Immature natural killer cell (primary cell): ENCODE data around the gene RAB11FIP4. TPM values are rescaled to one million over a fixed set of nuclear protein-coding genes. Genes with fewer than 3 reads are reported as not detected.

Experiments
- DNase-seq, 3 donors: peaks; one replicate each; pipeline ENCODE4 v3.0.0; 2022; ENCODE audit warnings: mixed read lengths in 1 of 3
- H3K27ac Mint-ChIP-seq, 6 donors: one replicate each; pipeline ENCODE4 v1.8.0; 2020; ENCODE audit warnings: mixed read lengths in 6 of 6, mild to moderate bottlenecking in 5 of 6, inconsistent platforms in 4 of 6, moderate library complexity in 3 of 6
- H3K27me3 Mint-ChIP-seq, 3 donors: one replicate each; pipeline ENCODE4 v1.8.0; 2020 to 2021; ENCODE audit warnings: low read depth in 3 of 3, mild to moderate bottlenecking in 3 of 3, mixed read lengths in 3 of 3, moderate library complexity in 3 of 3, inconsistent platforms in 1 of 3
- H3K36me3 Mint-ChIP-seq, 3 donors: one replicate each; pipeline ENCODE4 v1.8.0; 2020; ENCODE audit warnings: mixed read lengths in 3 of 3, inconsistent platforms in 2 of 3, mild to moderate bottlenecking in 2 of 3
- H3K4me1 Mint-ChIP-seq, 2 donors: one replicate each; pipeline ENCODE4 v1.8.0; 2020; ENCODE audit warnings: inconsistent platforms in 2 of 2, mild to moderate bottlenecking in 2 of 2, mixed read lengths in 2 of 2, moderate library complexity in 1 of 2
- H3K4me3 Mint-ChIP-seq, 5 donors: one replicate each; pipeline ENCODE4 v1.8.0; 2020; ENCODE audit warnings: mild to moderate bottlenecking in 5 of 5, mixed read lengths in 5 of 5, inconsistent platforms in 3 of 5, moderate library complexity in 3 of 5
- H3K9me3 Mint-ChIP-seq, 6 donors: one replicate each; pipeline ENCODE4 v1.8.0; 2020; ENCODE audit warnings: mild to moderate bottlenecking in 6 of 6, mixed read lengths in 6 of 6, inconsistent platforms in 4 of 6, moderate library complexity in 3 of 6
- polyA plus RNA-seq, 3 donors: library from polyadenylated mRNA; unstranded; fragments of 300-500 nt; fragmentation: Illumina TruSeq; gene quantifications; one replicate each; pipeline ENCODE4 v1.2.3, GENCODE V29; 2021

The RAB11FIP4 gene
- polyA plus RNA-seq, 3 donors from 2014 or later, result 14.2 to 41.8 (median 22.1) TPM

DNA sequence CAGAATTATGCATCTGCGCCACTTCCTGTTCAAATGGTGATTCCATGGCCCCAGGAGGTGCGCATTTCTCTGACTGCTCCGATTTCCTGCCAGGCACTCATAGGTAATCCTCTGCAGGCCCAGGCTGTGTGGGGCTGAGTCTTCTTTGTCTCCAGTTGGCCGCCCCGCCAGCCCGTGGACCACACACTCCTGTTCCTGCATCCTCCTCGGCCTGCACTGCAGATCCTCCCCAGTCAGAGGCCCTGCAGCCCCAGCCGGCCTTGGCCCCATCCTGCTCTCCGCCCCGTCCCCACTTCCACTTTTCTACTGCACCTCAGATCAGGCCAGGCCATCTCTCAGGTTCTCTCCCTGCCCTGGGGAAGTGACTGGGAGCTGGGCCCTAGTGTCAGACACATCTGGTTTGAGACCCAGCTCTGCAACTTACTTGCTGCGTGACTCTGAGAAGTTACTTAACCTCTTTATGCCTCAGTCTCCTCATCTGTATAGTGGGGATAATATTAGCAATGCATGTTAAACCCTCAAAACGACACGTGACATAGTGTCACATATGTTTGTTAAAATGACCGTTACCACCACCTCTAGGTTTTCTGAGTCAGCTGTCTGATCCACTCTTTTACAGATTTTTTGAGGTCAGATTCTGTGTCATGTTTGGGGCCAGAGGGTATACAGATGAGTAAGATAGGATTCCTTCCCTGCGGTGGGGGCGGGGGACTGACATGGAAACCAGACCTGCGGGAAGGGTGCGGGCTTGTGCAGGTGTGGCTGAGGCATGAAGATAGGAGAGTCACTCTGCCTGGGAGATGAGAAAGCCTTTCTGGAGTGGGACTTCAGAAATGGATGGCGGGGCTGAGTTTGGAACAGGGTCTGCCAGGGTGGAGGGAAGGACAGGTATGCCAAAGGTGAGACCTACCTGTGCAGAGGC, 12.8 kb downstream of the RAB11FIP4 start:
- peaks cover 0 to 5% (median 2%) of the 10 kb centered on the region in 3 donors for H3K27me3 Mint-ChIP-seq
- H3K4me3 Mint-ChIP-seq, result no peak overlapping the region
- DNase-seq, result no peak
- H3K36me3 Mint-ChIP-seq, result no peaks in the 10 kb centered on the region
- H3K9me3 Mint-ChIP-seq, result no peaks in the 10 kb centered on the region
- no peak overlapping the region for H3K27ac Mint-ChIP-seq
- no peaks in the 10 kb centered on the region for H3K4me1 Mint-ChIP-seq

DNA sequence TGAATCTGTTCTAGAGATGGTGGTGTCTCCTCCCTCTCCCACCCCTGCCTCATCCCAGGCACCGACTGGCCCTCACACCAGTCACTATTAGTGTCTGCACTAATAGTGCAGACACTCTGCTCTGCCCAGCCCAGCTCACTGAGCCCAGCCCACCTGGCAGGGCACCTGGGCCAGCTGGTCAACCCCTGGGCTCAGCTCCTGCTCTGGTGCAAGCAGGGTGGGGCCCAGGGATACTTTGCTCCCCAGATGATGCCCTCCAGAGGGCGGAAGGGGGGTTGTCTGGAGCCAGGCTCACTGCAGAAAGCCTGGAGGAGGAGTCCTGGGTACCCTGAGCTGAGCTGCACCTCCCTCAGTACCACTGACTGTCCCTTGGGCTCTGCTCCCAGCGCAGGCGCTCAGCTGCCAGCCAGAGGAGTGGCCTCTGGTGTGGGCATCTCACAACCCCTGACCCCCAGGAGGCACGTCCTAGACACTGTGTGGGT, 14.5 kb downstream of the RAB11FIP4 start:
- Mint-ChIP-seq H3K4me1 (no peaks in the 10 kb centered on the region), H3K36me3 (no peaks in the 10 kb centered on the region), H3K4me3 (no peak overlapping the region), H3K27ac (no peak overlapping the region), H3K9me3 (no peaks in the 10 kb centered on the region), H3K27me3 (peaks cover 0 to 3% (median 2%) of the 10 kb centered on the region in 3 donors)
- DNase-seq, result no peak

DNA sequence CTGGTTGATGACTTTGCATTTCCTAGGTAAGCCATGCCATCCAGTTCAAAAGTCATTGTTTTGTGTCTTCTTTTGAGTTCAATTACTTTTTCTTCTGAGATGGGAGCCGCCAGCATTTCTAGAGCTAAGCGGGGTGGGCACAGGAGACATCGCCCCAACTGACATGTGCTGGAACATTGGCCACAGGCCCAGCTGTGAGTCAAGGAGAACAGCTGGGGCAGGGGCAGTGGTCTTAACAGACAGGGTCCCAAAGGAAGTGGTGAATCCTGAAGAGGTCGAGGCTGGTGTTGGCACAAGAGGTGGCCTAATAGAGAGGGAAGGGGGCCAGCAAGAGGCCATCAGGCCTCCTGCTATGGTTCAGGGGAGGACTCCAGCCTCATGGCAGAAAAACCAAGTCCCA, 17.1 kb downstream of the RAB11FIP4 start:
- no peaks in the 10 kb centered on the region for H3K4me1 Mint-ChIP-seq
- no peak overlapping the region for H3K27ac Mint-ChIP-seq
- H3K4me3 Mint-ChIP-seq, result no peak overlapping the region
- no peaks in the 10 kb centered on the region for H3K9me3 Mint-ChIP-seq
- H3K27me3 Mint-ChIP-seq, result peaks cover 0 to 2% (median 2%) of the 10 kb centered on the region in 3 donors
- no peak for DNase-seq
- no peaks in the 10 kb centered on the region for H3K36me3 Mint-ChIP-seq

DNA sequence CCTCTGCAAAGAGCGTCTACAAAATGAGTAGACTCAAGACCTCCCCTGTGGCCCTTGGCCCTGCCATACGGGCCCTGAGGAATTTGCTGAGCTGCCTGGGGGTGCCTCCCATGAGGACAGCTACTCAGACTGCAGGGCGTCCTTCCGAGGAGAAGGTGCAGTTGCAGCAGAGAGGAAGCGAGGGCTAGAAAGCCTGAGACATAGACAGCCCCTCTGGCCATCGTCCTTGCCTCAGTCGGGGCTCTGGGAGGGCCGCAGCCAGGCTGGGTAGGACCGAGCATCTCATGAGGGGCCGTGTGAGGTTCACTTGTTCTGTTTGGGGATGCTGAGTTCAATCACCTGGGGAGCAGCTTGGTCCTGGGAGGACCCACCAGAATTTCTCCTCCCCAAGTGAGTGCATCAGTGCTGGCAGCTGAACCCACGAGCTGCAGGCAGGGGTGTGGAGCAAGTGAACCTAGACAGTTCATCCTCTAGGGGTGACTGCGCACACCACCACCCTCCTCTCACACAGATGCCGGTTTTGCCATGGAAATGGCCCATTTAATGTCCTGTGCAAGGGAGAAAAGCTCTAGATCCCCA, 20.3 kb downstream of the RAB11FIP4 start:
- Mint-ChIP-seq H3K4me3 (no peak overlapping the region), H3K36me3 (no peaks in the 10 kb centered on the region), H3K27ac (no peak overlapping the region), H3K9me3 (no peaks in the 10 kb centered on the region), H3K4me1 (no peaks in the 10 kb centered on the region), H3K27me3 (peaks cover 0 to 2% (median 0%) of the 10 kb centered on the region in 3 donors)
- no peak for DNase-seq

DNA sequence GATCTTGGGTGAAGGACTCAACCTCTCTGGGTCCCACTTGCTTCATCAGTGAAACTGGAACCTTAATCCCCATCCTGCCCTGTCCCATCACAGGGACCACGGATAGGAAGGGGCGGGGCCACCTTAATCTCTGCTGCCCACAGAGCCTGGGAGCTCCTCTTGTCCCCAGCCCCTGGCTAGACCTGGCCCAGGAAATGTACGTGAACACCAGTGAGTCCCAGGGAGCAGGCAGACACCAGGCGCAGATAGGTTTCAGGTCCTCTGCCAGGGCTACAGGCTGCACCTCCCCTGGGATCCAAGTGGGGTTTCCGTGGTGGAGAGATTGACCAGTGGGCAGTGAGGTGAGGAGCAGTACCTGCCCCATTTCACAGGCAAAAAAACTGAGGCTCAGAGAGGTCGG, 21.0 kb downstream of the RAB11FIP4 start:
- Mint-ChIP-seq H3K4me1 (no peaks in the 10 kb centered on the region), H3K36me3 (no peaks in the 10 kb centered on the region), H3K9me3 (no peaks in the 10 kb centered on the region), H3K4me3 (no peak overlapping the region), H3K27me3 (peaks cover 0 to 2% (median 0%) of the 10 kb centered on the region in 3 donors), H3K27ac (no peak overlapping the region)
- DNase-seq, result no peak

DNA sequence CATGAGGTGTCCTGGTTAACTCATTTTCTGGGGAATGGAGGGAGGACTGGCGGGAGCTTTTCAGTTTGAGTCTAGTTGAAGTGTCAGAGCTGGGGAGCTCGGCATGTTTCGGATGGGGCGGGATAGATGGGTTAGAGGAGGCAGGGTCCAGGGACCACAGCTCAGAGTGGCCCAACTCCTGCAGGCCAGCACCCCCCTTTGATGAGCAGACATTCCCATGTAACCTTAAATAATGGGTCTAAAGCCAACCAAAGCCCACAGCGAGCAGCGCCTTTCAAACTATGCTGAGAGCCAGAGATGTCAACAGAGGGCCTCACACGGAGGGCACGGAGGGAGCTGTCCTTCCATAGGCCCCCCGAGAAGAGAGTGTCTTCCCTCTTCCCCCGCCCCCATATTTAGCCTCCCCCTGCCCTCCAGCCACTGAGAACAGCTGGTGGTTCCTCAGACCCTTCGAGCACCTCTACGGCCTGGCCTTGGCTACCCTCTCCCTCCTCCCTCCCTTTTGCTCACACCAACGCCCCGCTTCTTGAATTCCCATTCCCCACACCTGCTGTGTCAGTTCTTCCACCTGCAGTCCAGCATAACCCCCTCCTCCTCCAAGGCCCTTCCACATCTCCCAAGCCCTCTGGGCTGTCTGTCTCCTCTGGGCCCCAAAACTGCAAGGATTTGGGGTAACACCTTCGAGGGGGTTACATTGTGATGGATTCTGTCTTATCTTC, 21.8 kb downstream of the RAB11FIP4 start:
- Mint-ChIP-seq H3K4me1 (no peaks in the 10 kb centered on the region), H3K36me3 (no peaks in the 10 kb centered on the region), H3K4me3 (no peak overlapping the region), H3K27me3 (no peaks in the 10 kb centered on the region), H3K27ac (no peak overlapping the region), H3K9me3 (no peaks in the 10 kb centered on the region)
- no peak for DNase-seq

DNA sequence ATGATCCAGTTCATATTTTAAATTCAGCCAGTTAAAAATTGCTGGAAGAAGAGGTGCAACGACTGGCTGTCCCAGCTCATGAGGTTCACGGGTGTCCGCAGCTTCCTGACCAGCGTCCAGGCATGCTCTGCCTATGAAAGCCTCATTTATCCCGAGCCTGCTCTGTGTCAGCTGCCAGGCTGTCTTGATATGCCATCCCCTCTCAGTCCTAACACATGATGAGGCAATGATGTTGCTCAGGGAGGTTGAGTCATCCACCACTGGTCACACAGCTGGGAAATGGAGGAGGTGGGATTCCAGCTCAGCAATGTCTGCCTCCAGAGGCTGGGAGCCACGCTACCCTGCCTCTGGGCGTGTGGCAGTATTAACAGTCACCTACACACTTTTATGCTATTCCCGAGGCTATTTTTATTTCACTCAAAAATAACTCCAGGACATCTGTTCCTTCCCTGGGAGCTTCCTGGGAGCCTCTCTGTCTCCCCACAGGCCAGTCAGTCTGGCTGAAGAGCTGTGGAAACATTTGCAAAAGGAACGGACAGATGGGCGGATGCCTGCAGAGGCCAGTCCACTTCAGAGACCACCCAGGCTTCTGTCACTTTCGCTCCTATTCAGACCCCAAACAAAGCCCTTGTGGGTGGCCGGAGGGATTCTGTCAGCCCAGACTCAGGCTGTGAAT, 22.5 kb downstream of the RAB11FIP4 start:
- Mint-ChIP-seq H3K27ac (no peak overlapping the region), H3K9me3 (no peaks in the 10 kb centered on the region)

DNA sequence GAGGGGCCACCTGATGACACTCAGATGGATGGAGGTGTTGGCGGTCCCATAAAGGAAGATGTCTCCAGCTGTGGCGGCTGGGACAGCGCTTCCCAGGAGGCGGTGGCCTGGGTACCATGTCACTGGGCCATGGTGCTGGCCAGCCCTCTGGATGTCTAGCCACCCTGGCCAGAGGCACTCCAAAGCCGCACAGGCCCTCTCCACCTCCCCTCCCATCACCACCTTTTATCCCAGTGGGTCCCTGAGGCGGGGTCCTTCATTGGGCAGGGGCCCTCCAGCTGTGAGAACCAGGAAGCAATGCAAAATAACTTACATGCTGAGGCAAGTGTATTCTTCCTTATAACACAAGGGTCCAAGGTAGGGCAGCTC, 23.1 kb downstream of the RAB11FIP4 start:
- no peak overlapping the region for H3K4me3 Mint-ChIP-seq
- no peak for DNase-seq
- no peaks in the 10 kb centered on the region for H3K4me1 Mint-ChIP-seq
- no peaks in the 10 kb centered on the region for H3K9me3 Mint-ChIP-seq
- H3K27me3 Mint-ChIP-seq, result no peaks in the 10 kb centered on the region
- no peak overlapping the region for H3K27ac Mint-ChIP-seq
- H3K36me3 Mint-ChIP-seq, result no peaks in the 10 kb centered on the region

More for the DNA sequence above, 22.5 kb downstream of the RAB11FIP4 start:
- H3K36me3 Mint-ChIP-seq, result no peaks in the 10 kb centered on the region
- no peaks in the 10 kb centered on the region for H3K27me3 Mint-ChIP-seq
- DNase-seq, result no peak
- no peaks in the 10 kb centered on the region for H3K4me1 Mint-ChIP-seq
- no peak overlapping the region for H3K4me3 Mint-ChIP-seq

DNA sequence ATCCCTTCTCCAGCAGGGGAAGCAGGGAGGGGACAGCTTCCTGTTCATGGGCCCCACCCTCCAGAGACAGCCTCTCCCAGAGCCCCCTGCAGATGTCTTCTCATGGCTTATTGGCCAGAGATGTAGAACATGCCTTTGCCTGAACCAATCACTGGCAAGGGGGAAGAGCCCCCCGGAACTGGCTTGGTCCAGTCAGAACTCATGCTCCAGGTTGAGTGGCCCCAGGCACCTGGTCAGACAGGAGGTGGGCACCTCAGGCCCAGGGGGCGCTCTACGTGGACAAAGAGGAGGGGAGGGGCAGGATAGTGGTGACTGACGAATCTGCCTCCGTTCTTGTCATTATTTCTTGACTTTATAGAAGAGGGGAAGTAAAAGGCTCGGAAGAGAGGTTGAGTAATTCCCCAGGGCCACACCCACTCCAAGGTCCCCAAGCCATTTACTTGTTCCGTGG, 23.6 kb downstream of the RAB11FIP4 start:
- no peaks in the 10 kb centered on the region for H3K36me3 Mint-ChIP-seq
- no peak for DNase-seq
- H3K9me3 Mint-ChIP-seq, result no peaks in the 10 kb centered on the region
- no peak overlapping the region for H3K27ac Mint-ChIP-seq
- H3K27me3 Mint-ChIP-seq, result no peaks in the 10 kb centered on the region
- H3K4me3 Mint-ChIP-seq, result no peak overlapping the region
- H3K4me1 Mint-ChIP-seq, result no peaks in the 10 kb centered on the region

DNA sequence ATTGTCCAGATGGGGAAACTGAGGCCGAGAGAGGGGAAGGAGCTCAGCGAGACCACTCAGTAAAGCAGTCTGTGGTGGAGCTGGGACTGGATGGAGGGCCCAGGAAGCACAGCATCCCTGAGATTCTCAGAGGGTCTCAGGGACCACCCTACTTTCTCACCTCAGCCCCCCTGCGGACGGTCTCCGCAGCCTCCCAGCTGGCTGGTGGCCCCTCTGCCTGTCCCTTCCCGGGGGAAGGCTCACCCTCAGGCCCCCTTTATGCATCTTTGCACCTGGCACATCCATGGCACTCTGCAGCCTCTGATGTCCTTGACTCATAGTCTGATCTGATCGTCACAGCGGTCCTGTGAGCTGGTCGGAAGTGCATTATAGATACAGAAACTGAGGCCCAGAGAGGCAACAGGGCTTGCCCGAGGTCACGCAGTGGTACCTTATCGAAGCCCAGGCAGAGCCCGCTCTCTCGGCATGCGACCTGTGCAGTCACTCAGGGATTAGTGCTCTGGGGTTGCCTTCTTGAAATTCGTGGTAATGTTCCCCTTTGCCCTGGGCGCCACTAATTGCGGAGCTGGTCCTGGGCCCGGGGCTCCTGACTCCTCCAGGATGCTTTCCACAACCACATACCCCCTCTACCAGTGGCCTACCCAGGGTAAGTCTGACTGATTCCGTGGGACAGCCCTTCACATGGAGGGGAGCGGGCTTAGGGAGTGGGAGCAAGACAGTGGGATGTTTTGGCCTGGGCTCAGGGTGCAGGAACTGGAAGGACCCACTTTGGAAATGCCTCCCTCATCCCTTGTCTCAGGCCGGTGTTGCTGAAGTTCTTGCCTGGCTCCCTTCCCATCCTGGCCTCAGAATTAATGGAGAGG, 24.4 kb downstream of the RAB11FIP4 start:
- H3K9me3 Mint-ChIP-seq, result no peaks in the 10 kb centered on the region
- no peak for DNase-seq
- H3K27me3 Mint-ChIP-seq, result no peaks in the 10 kb centered on the region
- no peak overlapping the region for H3K27ac Mint-ChIP-seq
- no peaks in the 10 kb centered on the region for H3K4me1 Mint-ChIP-seq
- H3K36me3 Mint-ChIP-seq, result no peaks in the 10 kb centered on the region
- H3K4me3 Mint-ChIP-seq, result no peak overlapping the region

DNA sequence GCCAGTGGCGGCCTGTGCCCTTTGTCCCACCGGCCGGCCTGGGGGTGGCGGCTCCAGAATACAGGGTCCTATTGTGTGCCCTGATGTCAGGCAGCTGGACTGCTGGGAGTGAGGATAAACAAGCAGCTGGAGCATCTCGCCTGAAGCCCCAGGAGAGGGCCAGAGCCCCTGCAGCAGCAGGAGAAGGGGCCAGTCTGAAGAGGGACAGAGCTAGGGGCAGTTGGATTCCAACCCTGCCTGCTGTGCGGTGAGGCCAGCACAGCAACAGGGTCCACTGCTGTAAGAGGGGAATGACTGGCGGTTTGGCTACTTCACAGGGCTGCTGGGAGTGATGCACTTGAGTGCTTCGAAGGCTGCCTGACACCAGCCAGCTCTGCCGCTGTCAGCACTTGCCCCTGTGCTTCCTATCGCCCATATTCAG, 25.0 kb downstream of the RAB11FIP4 start:
- Mint-ChIP-seq H3K4me1 (no peaks in the 10 kb centered on the region), H3K27me3 (peaks cover 0 to under 1% (median 0%) of the 10 kb centered on the region in 3 donors), H3K27ac (no peak overlapping the region), H3K4me3 (no peak overlapping the region), H3K9me3 (no peaks in the 10 kb centered on the region), H3K36me3 (no peaks in the 10 kb centered on the region)
- no peak for DNase-seq

DNA sequence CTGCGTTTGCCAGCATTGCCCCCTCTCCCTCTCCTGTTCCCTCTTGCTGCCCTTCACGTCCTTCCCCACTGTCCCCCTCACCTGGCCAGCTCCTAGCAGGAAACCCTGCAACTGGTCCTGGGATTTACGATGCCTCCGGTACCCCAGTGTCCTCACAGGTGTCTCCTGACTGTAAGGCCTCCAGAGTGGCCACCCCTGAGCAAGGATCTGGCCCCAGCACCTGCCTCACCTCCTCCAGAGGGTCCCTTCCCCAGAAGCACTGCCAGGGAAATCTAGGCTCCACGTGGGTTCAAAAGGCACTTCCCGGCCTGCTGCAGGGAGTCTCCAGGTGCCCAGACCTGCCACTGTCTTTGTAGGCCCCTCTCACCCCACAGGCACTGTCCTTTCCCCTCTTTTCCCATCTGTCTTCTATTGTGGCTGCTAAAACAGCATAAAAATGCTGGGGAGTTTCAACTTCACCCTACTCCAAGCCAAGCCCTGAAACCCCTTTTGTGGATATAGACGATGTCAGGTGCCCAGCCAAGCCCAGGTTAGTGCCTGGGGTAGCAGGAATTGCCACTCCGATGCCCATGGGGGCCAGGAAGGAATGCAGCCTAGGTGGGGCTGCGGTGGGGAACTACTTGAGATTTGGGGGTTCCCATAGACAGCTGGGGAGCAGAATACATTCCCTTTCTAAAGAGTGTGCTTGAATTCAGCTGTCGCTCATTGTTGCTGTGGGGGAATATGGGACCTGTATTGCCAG, 25.7 kb downstream of the RAB11FIP4 start:
- no peaks in the 10 kb centered on the region for H3K36me3 Mint-ChIP-seq
- peaks cover 0 to under 1% (median 0%) of the 10 kb centered on the region in 6 donors for H3K9me3 Mint-ChIP-seq
- no peak overlapping the region for H3K27ac Mint-ChIP-seq
- peaks cover 0 to 2% (median 0%) of the 10 kb centered on the region in 3 donors for H3K27me3 Mint-ChIP-seq
- no peak for DNase-seq
- no peak overlapping the region for H3K4me3 Mint-ChIP-seq
- no peaks in the 10 kb centered on the region for H3K4me1 Mint-ChIP-seq
